Kidney glomerular epithelial cell (primary cell): ENCODE measurements around the gene EPHB1.

Source experiments
- DNase-seq: peaks from one replicate; lab custom pipeline; 2025; lab: John Stamatoyannopoulos, UW

Gene EPHB1

DNA sequence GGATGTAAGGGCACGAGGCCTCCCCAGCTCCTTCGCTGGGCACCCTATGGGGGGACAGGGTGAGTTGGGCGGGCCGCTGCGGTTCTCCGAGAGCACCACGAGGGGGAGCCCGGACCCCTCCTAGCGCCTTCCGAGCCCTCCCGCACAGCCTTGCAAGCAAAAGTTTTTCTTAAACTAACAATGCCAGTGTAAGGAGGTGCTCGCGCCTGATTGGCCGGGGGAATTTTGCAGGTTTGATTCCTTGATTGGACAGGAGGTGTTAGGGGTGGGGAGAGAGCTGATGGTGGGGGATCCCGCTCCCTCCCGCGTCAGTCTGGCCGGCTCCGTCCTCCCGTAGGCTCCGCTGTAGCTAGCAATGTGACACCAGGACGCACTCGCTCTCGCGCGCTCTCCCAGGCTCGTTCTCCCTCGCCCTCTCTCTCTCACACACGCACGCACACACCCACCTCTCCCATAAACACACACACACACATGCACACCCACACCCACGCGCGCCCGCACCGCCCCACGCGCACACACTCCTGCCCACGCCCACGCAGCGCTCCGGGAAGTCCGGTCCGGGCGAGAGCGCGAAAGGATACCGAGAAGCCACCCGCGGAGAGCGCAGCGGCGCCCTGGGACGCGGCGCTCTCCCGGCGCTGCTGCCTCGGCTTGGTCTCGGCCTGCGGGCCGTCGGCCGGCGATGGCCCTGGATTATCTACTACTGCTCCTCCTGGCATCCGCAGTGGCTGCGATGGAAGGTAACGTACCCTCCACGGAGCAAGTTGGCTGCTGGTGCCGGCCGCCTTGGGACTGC is at the start of gene EPHB1:
EPHB1 (plus strand) TSS at position 311 of the 796 bp plus-strand sequence.
- peak; percentile 91 for DNase-seq

DNA sequence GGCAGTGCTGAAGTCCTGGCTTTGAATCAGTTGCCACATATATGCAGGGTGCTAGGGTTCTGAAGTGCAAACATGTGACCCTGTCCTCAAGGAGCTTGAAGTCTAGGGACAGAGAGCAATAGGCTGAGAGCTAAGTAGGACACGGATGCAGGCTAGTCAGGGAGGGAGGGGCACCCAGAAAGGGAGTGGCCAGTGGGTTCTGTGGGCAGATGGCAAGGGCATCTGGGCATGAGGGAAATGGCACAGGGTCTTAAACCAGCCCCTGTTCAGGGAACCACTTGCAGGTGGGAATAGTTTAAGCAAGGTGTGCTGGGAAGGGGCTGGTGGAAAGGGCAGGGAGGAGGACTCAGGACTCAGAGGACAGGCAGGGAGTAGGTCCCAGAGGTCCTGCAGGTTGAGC is 46.4 kb upstream of the EPHB1 start:
- no peak for DNase-seq

DNA sequence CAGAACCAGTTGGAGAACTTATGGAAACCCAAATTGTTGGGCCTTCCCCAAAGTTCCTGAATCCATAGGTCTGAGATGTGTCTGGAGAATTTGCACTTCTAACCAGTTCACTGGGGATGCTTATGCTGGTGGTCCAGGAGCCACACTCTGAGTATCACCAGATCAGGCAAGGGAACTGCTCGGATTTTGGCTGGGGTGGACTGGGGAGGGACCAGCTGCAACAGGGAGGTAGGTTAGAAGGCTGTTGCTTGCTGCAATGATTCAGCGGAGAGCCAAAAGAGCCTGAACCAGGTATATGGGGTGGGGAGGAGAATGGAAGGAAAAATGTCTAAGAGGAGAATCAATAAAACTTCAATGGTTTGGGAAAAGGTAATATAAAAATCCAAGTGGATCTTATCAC is 45.9 kb upstream of the EPHB1 start:
- DNase-seq: no peak

DNA sequence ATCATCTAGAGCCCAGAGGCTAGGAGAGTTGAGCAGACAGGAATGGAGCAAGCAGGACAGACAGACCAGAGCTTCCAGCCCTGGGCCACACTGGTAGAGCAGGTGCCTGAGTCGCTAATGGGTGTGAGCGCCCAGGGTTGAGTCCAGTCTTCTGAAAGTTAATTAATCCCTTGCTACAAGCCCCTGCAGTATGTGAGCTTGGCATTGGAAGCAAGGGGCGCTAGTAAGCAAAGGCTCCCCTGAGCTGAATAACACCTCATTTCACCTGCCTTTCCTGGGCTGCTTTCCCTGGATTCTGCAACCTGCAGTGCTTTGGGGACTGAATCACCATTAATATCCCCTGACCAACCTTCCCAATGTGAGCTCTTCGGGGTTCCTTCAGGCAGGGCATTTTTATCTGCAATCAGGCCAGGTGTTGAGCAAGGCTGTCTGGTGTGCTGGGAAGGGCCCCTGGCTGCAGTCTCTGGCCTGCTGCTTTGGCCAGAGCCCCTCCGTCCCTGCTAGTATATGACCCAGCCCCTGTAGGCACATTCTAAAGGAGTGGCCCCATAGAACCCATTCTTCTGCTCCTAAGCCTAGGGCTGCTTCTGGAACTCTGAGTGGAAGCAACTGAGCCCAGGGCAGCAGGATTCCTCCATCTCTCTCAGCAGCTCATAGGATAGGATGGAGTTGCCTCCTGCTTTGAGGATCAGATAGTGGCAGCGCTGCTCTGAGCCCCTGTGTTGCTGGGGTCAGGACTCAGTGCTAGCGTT is 45.1 kb upstream of the EPHB1 start:
- DNase-seq: no peak

DNA sequence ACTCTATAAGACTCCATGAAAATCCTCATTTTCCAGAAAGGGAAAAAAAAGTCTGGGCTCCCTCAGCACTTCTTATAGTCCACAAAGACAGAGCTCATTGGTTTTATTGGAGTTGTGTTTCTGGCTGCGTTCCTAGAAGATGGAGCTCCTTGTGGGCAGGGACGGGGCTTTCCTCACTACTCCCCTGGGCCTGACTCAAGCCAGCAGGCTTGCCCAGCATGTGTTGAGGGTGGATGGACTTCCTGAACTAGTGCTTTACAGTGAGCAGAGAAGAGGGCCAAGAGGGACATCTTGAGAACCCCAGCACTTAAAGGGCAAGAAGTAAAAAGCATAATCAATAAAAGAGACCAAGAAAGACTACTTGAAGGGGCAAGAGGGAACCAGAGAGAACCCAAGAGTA is 43.2 kb upstream of the EPHB1 start:
- no peak for DNase-seq

DNA sequence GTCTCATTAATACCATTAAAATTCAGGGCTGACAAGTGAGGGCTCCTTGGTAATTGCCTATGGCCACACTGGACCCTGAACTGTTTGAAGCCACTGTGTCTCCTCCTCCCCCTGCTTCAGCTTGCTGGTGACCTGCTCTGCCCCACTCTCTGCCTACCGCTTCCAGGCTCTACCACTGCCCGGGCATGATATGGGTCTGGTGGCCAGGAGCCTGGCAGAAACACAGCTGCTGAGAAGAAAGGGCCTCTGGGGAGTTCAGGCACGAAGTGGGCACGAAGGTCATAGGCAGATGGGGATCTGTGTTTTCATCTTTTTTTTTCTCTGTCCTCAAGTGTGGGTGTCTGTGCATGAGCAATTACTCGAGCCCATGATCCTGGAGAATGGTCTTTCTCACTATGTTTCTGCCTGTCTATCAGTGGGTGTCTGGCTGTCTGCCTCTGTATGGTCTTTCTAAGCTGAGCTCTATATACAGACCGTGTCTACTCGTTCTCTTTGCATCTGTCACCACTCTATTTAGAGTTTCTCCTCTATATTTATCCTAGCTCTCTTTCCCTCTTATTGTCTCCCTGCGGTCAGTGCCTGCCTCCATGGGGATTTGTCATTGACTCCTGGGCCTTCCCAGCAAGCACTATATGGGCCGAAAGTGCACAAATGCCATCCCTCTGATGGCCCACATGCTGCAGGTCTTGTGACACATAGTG is 42.1 kb upstream of the EPHB1 start:
- no peak for DNase-seq

DNA sequence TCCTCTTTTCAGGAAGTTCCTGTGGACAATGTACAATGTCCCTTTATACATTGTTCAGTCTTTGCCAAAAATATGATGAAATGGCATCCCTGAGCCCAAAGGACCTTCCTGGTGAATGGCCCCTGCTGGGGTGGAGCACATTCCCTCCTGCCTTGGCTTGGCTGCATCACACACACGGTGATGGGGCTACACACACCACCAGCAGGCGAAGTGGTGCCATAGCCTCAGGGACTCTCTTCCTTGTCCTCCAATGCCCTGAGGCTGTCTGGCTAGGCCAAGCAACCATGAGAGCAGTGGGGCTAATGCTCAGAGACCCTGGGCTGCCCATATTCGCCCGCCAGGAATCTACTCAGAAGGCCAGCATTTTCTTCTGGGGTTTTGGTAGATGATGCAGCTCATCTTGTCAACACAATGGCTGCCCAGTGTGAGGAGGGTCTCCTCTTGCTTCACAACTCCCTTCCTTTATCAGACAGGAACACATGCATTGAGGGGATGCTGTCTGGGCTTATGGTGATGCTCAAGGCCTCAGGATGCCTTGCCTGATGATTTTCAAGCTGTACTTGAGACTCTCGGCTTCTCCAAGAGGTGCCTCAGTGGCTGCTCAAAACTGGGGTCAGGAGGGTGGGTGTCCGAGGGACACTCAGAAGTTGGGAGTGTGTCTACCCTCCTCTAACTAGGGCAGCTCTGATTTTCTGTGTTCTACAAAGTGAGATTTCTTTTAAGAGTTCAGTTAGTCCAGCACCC is 40.9 kb upstream of the EPHB1 start:
- DNase-seq: no peak

DNA sequence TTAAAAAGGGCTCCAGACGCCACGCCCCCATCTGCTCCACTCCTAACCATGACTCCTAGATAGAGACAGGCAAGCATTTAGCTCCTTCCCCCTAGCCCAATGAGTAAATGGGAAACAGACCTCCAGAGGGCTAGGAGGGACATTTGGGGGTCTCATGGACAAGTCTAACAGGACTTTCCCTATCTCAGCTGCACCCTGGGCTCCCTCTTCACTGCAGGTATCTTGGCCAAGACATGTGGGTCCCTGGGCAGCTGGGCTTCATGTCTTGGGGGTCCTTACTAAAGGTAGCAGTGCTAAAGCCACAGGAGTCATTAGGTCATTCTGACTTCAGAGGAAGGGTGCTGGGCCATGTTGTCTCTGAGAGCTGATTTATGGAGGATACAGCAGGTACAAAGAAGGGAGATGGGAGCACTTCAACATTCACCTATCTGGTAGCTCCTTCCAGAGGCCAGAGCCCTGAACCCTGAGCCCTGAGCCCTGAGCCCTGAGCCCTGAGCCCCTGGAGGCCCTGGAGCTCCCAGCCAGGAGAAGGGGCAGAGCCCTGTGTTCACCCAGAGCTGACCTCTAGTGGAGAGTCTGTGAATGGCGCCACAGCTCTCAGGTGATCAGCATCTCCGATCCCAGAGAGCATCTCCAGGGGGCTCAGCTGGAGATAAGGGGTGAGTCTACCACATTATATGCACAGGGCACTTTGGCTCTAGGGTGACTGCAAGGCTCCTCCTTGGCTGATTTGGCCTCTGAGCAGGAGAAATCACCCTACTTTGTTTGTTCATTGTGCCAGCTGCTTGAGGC is 40.1 kb upstream of the EPHB1 start:
- peak; percentile 8 for DNase-seq

DNA sequence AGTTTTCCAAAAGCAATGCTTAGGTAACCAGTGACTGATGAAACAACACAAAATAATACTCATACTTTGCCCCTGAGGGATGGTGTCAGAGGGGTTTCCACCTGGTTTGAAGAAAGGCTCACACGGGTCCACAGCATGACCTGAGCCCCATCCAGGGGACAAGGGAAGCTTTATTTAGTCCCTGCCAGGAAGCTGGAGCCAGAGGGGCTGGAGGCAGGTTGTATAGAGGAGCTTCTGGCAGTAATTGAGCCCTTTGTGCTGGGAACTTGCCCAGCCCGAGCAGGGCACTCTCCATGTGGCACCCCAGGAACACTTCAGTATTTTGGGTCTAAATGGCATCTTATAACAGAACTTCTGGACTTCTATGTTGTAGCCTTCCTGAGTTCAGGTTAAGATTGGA is 39.2 kb upstream of the EPHB1 start:
- DNase-seq: no peak

DNA sequence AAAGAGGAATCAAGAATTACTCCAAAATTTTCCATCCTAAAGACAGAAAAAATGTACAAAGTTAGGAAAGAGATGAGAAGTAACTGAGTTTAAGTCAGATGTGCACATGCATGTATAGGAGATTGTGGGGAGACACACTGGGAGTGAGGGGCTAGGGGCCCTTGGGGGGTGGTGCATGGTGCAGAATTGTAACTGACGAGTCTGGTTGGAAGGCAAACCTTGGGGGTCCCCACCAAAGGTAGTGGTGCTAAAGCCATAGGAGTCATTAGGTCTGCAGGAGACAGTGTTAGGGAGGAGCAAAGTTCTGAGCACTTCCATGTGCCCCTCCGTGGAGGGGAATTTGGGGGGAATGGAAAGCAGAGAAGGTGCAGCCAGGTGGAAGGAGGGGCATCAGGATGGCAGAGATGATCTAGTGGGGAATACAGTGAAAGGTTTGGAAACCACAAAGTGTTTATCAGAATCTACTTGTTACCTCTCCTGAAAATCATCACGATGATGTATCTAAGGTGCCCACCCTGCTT is 37.5 kb upstream of the EPHB1 start:
- no peak for DNase-seq

DNA sequence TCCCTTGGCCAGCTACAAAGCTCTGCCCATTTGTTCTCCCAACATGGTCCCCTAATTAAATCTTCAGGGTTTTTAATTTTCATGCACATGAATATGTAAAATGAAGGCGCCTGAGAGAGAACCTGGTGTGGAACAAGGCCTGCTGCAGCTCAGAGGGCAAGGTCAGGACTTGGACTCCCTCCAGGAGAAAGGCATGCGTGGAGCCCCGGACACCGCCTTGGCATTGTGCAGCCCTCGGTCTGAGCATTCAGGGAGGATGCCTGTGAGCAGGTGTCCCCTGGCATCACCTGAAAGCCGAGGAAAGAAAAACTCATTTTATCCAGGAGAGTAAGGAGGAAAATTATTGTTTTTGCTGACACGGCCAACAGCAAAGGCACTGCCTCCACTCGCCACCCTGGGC is 33.8 kb upstream of the EPHB1 start:
- no peak for DNase-seq

DNA sequence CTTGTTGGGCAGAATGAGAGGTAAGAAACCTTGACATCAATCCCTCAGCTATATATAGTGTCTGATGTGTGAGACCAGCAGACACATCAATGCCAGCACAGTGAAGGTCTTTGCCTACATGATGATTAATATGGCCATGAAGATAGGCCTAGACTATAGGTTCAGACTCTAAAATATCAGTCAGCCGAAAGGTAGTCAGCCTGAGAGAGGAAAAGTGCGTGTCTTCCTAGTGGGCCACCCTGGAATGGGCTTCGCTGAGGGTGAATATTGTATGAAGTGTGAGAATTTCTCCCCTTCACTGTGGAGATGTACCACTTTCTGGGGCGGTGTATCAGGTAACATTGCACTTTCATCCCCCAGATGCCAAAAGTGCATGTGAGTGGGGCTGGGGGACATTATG is 33.0 kb upstream of the EPHB1 start:
- DNase-seq: no peak

DNA sequence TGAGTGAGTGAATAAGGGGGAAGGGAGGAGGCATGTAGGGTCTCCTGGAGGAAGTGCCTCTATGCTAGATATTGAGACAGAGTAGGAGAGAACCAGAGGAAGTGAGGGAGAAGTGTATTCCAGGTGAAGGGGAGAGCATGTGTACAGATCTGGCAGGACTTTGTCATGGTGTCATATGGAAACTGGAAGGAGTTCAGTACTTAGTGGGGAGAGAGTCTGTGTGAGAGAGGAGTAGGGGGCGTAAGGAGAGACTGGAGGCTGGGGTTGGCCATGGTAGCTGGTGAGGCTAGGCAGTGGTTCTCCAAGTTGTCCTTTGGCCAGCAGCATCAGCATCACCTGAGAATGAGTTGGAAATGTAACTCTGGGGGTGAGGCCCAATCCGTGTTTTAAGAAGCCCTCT is 29.6 kb upstream of the EPHB1 start:
- no peak for DNase-seq

DNA sequence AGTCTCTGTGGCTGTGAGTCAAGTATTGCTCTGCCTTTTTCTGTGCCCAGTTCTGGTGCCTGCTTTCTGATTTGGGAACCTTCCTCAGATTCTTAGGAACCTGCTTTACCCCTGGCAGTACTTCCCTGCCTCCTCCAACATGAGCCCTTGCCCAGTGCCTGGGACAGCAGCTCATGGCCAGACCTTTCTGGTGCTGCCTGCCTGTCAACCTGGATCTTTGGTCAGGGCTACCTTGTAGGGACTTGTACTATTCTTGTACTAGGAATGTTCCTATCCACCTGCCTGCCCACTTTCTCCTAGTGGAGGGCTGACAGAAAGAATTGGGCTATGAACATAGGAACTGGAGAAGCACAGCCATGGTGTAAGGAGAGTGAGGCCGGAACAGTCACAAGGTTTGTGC is 28.8 kb upstream of the EPHB1 start:
- DNase-seq: no peak

DNA sequence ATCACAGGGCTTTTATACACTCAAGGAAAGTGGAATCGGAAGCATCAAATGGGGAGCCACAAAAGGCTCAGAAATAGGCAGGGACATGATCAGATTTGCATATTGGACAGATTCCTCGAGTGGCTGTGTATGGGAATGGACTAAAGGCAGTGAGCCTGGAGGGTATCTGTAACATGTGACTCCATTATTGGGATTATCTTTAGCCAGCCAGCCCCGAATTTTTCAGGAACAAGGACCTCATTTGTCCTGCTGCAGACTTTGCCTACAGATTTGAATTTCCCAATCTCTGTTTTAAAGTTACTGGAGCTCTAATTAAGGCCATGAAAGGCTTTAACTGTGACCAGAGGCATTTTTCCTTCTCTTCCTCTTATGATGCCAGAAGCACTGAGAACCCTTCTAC is 26.9 kb upstream of the EPHB1 start:
- no peak for DNase-seq

DNA sequence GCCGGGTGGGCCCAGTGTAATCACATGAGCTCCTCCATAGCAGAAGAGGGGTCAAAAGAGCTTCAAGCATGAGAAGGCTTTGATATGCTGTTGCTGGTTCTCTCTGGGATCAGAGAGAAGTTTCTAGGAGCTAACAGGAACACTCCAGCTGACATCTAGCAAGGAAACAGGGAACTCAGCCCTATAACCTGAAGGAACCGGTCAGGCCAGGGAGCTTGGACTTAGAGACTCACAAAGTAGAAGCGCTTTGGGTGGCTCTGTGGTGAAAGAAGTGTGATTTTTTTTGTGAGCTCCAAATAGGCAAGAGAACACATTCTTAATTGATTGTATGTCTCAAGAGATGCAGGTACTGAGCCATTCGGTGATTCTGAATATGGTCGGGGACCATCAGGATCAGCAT is 26.2 kb upstream of the EPHB1 start:
- no peak for DNase-seq

DNA sequence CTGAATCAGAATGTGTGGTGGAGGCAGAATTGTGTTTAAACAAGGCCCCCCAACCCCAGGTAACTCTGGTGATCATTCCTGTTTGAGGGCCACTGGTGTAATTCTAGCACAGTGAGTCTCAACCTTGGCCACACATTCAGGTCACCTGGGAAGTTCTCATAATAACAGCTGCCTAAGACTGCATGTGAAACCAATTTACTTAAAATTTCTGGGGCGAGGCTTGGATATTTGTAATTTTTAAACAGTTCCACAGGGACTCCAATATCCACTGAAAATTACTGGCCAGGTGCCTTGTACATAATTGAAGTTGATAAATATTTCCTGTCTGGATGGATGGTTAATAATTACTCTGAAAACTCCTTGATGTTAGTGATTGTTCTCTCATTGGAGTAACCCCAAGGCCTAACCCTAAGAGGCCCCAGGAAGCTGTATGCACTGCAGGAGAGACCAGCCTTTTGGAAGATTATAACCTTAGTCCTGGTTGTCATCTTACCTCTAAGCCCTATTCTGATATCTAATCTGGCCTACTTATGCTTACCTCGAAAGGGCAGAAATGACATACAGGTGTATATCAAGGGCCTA is 25.7 kb upstream of the EPHB1 start:
- no peak for DNase-seq

DNA sequence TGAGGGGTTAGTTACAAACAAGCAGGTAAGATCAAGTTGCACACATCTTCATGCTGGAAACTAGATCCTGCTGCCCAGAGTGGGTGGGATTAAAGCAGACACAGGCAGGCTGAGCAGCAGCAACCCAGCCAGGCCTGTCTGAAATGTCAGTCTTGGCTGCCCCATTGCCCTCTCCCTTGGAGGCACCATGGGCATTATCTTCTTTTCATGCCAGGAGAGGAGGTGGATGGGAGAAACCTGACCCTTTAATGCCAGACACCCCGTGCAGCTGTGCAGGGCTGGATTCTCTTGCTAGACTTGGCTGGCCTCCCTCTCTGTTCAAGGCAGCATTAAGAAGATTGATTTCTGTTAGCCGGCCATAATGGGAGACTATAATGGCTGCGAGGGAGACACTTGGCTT is 23.0 kb upstream of the EPHB1 start:
- no peak for DNase-seq

DNA sequence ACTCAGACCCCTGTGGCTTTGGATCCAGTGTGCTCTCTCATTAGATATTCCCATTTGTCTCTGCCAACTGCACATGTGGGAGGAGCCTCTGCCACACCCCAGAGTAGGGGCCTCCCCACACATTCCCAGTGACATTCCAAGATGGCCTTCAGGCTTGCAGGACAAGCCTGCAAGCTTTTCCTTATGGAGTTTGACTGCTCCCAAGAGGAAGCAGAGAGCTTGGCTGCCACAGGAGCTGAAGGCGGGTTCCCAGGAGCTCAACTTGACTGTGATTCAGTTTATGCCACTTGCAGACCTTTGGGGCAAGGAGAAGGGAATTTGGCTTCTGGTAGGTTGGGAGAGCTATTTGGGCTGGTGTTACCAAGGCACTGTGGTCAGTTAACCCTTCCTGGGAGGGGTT is 22.5 kb upstream of the EPHB1 start:
- no peak for DNase-seq

DNA sequence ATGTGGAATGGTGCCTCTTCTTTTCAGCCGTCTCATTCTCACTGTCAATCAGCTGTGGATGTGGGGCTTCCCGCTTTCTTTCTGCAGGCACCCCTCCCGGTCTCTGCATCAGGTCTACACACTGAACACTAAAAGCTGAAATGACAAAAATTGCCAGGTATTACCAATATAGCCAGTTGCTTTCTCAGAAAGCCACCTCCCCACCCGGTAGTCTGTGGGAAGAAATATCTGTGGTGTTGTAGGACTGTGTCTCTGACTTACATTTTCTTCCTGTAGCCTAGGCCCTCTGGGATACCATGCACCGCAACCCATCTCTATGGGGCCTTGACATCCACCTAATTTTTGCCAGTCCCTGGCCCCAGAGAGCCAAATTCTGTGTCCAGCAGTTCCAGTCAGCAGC is 19.2 kb upstream of the EPHB1 start:
- no peak for DNase-seq

DNA sequence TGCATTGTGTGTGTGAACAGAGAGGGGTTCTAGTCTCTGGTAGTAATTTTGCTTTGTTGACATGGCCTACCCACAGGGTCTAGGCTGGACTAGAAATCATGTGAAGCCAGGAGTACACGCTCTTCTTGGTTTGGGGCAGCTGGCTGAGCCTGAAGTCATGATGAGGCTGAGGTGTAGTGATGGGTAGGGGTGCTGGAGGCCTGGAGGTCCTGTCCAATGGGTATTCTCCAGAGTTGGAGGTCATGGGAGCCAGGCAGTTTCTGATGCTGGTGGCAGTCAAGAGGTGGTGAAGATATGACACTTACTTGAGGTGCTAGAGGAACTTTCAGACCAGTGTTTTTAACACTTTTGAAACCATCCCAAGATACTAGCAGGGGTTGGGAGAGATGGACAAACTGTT is 18.5 kb upstream of the EPHB1 start:
- no peak for DNase-seq
